T-helper 17 cell (primary cell): Measurements from ENCODE around the gene YARS1. TPM values are rescaled to one million over a fixed set of nuclear protein-coding genes. Genes with fewer than 3 reads are reported as not detected.

ENCODE experiments used
- ATAC-seq: fragments of 150-1000 bp; cut with Tn5 transposase; 2 replicates; pipeline ENCODE4 v1.10.0; 2021; ENCODE audit warnings: mild to moderate bottlenecking, moderate library complexity
- DNase-seq, 3 donors: peaks; one replicate each; pipeline versions ENCODE4 v3.0.0 to v3.0.0-alpha.2; 2020 to 2021
- H3K9me3 ChIP-seq: one replicate; pipeline ENCODE4 v1.7.0; 2013; ENCODE audit warnings: low read length, mild to moderate bottlenecking; ENCODE audit not compliant: control insufficient read depth, poor library complexity, severe bottlenecking
- H3K27ac Mint-ChIP-seq: one replicate; pipeline ENCODE4 v1.8.0; 2022; ENCODE audit warnings: mild to moderate bottlenecking, moderate library complexity, mixed read lengths
- H3K27me3 Mint-ChIP-seq: one replicate; pipeline ENCODE4 v1.8.0; 2022; ENCODE audit warnings: mixed read lengths
- H3K36me3 Mint-ChIP-seq: one replicate; pipeline ENCODE4 v1.8.0; 2022; ENCODE audit warnings: low read depth, mixed read lengths
- H3K4me1 Mint-ChIP-seq: one replicate; pipeline ENCODE4 v1.8.0; 2022; ENCODE audit warnings: mild to moderate bottlenecking, mixed read lengths
- H3K4me3 Mint-ChIP-seq: one replicate; pipeline ENCODE4 v1.8.0; 2022; ENCODE audit warnings: mild to moderate bottlenecking, moderate library complexity, mixed read lengths
- total RNA-seq, 4 donors: library from RNA in 2 of 4; stranded (reverse) in 2 of 4; gene quantifications; one replicate each; pipeline ENCODE4 v1.2.3 and lab custom pipeline; 2022 to 2026

Gene YARS1
- total RNA-seq, 2 donors from 2014 or later = 70.9 to 88.1 TPM

DNA sequence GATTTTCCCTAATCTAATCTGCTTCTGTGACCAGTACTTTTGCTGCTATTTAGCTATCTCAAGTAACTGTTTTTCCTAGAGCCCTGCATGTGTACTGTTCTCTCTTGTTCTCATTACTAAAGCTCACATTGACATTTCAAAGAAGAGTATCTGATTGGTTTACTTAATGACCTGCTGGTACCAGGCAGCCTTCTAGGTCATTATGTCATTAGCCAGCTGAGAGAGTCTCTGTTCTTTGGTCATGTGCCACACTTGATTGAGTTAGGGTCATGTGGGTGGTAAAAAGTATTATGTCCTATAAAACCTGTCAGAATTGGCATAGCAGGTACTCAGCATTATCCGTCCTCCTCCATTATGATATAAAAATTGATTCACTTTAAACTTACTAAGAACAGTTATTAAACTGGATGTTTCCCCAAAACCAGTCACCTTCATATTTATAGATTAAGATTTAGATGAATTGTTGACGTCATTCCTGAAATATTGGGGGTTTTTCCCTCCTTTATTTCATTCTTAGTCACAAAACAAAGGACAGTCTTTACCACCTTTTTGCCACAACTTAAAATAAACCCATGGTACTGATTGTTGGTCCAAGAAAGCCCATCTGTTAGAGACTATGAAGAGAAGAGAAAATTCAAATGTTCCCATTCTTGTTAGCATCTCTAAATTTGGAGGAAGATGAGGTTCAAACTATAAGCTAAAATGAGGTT, 31.4 kb upstream of the YARS1 start:
- DNase-seq (no peak), ATAC-seq (no peak)
- no peaks in the 10 kb centered on the region for H3K9me3 ChIP-seq
- peaks cover 2% of the 10 kb centered on the region for H3K4me1 Mint-ChIP-seq
- H3K36me3 Mint-ChIP-seq = peaks cover 4% of the 10 kb centered on the region
- H3K4me3 Mint-ChIP-seq = no peak overlapping the region
- no peaks in the 10 kb centered on the region for H3K27me3 Mint-ChIP-seq
- no peak overlapping the region for H3K27ac Mint-ChIP-seq

DNA sequence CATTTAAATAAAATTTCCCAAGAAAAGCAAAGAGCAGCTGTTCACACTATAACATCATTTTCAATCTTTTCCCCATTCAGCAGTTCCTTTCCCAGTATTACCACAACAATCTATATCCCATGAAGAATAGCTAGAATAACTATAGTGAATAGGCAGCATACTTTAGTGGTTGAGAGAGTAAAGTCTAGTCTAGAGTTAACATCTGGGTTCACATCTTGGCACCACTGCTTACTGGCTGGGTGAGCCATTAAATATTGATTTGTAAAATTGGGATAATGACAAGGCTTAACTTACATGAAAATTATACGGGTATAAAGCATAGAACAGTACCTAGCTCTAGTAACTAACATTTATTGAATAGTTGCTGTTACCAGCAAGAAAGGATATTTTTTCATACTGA, 14.7 kb upstream of the YARS1 start:
- Mint-ChIP-seq H3K36me3 (peaks cover 10% of the 10 kb centered on the region), H3K27ac (no peak overlapping the region)

DNA sequence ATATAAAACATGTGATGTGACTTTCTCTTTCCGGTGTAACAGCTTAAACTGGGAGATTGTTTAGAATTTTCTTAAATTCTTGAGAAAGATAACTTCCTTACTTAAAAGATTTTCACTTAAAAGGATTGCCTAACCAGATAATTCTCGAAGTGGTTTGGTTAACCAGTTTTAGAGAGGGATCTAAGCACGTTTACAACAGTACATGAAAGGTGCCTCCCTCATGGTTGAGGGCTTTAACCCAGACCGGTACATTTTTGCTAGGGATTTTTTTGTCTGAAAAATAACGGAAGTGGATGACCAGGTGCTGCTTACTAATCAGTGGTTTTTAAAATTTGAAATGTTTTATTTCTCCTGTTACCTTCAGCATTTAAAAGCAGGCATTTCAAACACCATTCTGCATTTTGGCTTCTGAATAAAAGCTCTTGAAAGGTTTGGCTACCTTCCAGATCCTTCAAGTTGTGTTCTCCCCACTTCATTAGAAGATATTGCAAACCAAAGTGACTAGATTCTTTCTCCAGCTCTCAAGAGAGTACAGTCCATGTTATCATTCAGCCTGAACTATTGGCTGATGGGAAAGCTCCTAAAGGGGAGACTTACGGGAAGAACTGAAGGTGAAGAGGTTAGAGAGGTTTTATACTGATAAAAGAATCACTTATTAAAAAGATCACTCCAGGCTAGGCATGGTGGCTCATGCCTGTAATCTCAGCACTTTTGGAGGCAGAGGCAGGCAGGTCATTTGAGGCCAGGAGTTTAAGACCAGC, 13.1 kb upstream of the YARS1 start:
- Mint-ChIP-seq H3K27ac (peak overlapping the region; percentile 43), H3K4me1 (peaks cover 9% of the 10 kb centered on the region), H3K4me3 (no peak overlapping the region), H3K27me3 (no peaks in the 10 kb centered on the region), H3K36me3 (peaks cover 16% of the 10 kb centered on the region)
- ATAC-seq (no peak), DNase-seq (no peak)
- H3K9me3 ChIP-seq = no peaks in the 10 kb centered on the region

More for the DNA sequence above, 14.7 kb upstream of the YARS1 start:
- DNase-seq (no peak), ATAC-seq (no peak)
- no peak overlapping the region for H3K4me3 Mint-ChIP-seq
- peaks cover 8% of the 10 kb centered on the region for H3K4me1 Mint-ChIP-seq
- no peaks in the 10 kb centered on the region for H3K9me3 ChIP-seq
- no peaks in the 10 kb centered on the region for H3K27me3 Mint-ChIP-seq

DNA sequence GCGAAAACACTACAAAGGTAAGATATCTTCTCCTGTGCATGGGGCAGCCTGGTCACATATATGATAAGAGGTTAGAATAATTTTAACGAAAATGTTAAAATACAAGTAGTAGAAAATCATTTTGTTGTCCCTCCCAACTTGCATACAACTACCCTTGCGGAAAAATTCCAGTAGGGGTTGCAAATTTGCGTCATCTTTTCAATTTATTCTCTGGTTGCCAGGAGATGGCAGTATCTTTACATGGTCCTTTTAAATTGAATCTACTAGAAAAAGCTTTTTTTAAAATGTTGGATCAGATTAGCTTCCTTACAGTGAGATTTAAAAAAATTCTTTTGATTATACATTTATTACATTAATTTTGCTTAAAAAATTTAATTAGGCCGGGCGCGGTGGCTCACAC, 11.2 kb upstream of the YARS1 start:
- H3K4me3 Mint-ChIP-seq = no peak overlapping the region
- H3K36me3 Mint-ChIP-seq = peaks cover 15% of the 10 kb centered on the region
- DNase-seq = no peak
- no peaks in the 10 kb centered on the region for H3K9me3 ChIP-seq
- H3K4me1 Mint-ChIP-seq = peaks cover 13% of the 10 kb centered on the region
- no peak for ATAC-seq
- H3K27ac Mint-ChIP-seq = no peak overlapping the region
- no peaks in the 10 kb centered on the region for H3K27me3 Mint-ChIP-seq

DNA sequence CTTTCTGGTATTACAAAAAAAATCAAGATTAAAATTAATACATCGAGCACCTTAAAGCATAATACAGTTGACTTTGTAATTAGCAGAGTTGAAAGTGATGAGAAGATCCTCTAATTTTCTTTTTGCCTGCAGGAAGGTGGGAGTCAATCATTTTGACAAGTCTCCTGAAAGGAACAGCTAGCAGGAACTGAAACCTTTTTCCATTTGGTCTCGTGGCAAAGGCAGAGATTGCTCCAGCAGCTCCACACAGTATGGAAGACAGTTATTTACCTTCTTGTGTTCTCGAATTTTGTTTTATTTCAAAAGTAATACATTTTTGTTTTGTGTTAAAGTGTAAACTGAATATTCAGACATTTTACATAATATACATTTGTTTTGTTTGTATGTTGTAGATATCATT, 8.0 kb upstream of the YARS1 start:
- no peaks in the 10 kb centered on the region for H3K9me3 ChIP-seq
- no peak overlapping the region for H3K4me3 Mint-ChIP-seq
- no peak overlapping the region for H3K27ac Mint-ChIP-seq
- DNase-seq (no peak), ATAC-seq (no peak)
- no peaks in the 10 kb centered on the region for H3K27me3 Mint-ChIP-seq
- H3K4me1 Mint-ChIP-seq = peaks cover 9% of the 10 kb centered on the region
- peaks cover 9% of the 10 kb centered on the region for H3K36me3 Mint-ChIP-seq

DNA sequence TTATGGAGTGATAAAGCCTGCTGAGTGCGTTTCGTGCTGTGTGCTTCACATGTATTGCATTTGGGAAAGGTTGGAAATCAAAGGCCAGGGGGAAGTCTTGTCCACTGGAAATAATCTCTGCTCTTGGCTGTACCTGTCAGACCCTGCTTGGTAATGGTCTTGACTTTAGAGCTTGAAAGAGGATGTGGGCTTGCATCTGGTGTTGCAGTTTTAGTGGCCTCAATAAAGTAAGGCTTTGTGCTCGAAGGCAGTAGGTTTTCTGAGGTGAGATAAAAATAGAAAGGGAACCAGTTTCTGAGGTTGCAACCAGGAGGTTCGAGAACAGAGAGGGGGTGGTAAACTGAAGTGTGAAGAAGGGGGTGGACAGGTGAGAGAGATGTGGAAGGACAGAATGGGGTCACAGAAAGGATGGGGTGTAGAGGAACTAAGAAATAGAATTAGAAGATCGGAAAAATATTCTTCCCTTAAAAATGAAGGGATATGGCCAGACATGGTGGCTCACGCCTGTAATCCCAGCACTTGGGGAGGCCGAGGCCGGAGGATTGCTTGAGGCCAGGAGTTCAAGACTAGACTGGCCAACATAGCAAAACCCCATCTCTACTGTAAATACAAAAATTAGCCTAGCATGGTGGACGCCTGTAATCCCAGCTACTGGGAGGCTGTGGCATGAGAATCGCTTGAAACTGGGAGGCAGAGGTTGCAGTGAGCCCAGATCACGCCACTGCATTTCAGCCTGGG, 1.8 kb upstream of the YARS1 start:
- ATAC-seq (no peak), DNase-seq (no peak)
- peak overlapping the region; percentile 95 for H3K4me3 Mint-ChIP-seq
- peaks cover 1% of the 10 kb centered on the region for H3K36me3 Mint-ChIP-seq
- H3K27ac Mint-ChIP-seq = peak overlapping the region; percentile 94
- no peaks in the 10 kb centered on the region for H3K9me3 ChIP-seq
- peaks cover 31% of the 10 kb centered on the region for H3K4me1 Mint-ChIP-seq
- no peaks in the 10 kb centered on the region for H3K27me3 Mint-ChIP-seq

DNA sequence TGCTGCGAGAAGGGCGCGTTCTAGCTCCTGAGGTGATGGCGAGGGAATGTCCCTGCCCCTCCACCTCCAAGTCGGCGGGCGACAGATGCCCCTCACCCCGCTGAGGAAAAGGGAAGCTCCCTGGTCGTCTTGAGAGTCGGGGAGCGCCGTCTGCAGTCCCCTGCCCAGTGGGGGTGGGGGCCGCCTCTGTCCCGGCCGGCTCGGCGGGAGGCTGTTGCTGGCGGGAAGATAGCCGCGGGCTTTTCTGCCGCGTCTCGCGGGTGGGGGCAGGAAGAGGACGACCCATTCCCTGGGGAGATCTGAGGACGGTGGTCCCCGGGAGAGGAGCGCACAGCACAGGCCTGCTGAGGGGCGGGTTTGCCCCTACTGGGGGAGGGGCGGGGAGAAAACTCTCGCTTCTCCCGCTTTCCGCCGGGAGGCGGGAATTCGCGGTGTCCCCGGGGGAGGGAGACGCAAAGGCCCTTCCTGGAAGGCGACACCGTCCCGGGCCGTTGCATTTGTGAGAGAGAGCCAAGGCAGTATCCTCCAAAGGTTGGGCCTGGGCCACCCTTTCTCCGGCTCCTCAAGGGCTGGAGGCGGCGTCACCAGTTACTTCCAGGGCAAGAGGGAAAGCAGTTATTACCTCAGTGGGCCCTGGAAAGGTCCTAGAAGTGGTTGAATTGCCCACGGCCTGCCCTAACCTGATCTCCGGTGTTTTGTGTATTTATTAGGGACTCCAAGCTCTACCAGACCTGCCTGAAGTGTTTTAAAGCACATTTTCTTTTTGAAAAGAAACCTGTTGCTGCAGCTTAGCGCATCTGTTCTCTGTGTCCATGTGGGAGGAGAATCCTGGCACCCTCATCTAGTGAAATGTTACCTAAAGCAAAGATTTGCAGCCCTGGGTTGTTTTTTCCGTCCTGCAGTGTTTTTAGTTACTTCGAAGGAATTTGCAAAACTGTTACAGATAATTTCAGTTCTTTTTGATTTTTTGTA, 943 bp upstream of the YARS1 start:
- H3K4me1 Mint-ChIP-seq = peaks cover 35% of the 10 kb centered on the region
- H3K4me3 Mint-ChIP-seq = peak overlapping the region; percentile 95
- no peaks in the 10 kb centered on the region for H3K9me3 ChIP-seq
- no peaks in the 10 kb centered on the region for H3K27me3 Mint-ChIP-seq
- H3K27ac Mint-ChIP-seq = peak overlapping the region; percentile 94
- DNase-seq = peak; percentile 13 to 23 (median 19)
- no peak for ATAC-seq
- peaks cover 6% of the 10 kb centered on the region for H3K36me3 Mint-ChIP-seq

DNA sequence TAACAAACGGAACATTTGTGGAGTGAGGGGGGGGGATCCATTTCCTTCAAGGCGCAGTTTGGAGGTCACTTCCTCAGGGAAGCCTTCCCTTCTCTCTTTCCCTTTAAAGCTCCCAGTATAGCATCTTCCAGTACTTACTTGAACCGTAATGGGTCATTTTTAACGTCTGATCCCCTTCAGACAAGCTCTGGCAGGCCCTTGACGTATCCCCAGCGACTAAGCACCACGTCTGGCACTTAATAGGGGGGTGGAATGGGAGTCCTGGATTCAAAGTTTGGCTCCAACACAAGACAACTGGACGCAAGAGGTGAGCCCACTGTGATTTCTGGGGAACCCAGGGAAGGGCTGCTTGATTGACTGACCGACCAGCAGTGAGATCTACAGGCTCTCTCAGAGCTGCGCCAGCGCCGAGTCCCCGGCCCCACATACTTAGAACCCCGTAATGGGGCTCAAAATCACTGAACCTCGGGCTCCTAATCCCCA, 441 bp downstream of the YARS1 start:
- Mint-ChIP-seq H3K27ac (peak overlapping the region; percentile 94), H3K27me3 (no peaks in the 10 kb centered on the region), H3K4me3 (peak overlapping the region; percentile 95), H3K4me1 (peaks cover 39% of the 10 kb centered on the region), H3K36me3 (peaks cover 6% of the 10 kb centered on the region)
- ATAC-seq = no peak
- H3K9me3 ChIP-seq = no peaks in the 10 kb centered on the region
- DNase-seq = no peak

DNA sequence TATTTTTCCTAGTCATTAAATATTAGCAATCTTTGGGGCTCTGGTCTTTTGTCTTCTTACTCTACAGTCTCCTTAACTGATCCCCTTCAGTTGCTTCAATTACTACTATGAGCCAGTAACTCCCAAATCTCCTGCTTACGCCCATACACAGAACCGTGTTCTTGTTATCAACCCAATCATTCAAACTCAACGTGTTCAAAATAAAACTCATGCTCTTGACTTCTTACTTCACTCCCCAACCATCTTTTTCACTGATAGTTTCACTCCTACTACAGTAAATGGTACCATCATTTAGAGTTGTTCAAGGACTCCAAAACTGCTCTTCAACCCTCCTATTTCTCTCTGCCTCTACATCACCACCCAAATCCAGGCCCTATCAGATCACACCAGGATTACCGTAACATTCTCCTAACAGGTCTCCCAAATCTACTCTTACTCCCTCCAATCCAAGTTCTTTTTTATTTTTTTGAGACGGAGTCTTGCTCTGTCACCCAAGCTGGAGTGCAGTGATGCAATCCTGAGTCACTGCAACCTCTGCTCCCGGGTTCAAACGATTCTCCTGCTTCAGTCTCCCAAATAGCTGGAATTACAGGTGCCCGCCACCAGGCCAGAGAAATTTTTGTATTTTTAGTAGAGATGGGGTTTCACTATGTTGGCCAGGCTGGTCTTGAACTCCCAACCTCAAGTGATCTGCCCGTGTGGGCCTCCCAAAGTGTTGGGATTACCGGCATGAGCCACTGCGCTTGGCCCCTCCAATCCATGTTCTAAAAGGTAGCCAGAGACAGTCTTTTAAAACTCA, 3.0 kb downstream of the YARS1 start:
- no peaks in the 10 kb centered on the region for H3K9me3 ChIP-seq
- peak overlapping the region; percentile 60 for H3K27ac Mint-ChIP-seq
- ATAC-seq = no peak
- peak overlapping the region; percentile 43 for H3K4me3 Mint-ChIP-seq
- H3K27me3 Mint-ChIP-seq = no peaks in the 10 kb centered on the region
- H3K36me3 Mint-ChIP-seq = peaks cover 6% of the 10 kb centered on the region
- peaks cover 42% of the 10 kb centered on the region for H3K4me1 Mint-ChIP-seq
- no peak for DNase-seq

DNA sequence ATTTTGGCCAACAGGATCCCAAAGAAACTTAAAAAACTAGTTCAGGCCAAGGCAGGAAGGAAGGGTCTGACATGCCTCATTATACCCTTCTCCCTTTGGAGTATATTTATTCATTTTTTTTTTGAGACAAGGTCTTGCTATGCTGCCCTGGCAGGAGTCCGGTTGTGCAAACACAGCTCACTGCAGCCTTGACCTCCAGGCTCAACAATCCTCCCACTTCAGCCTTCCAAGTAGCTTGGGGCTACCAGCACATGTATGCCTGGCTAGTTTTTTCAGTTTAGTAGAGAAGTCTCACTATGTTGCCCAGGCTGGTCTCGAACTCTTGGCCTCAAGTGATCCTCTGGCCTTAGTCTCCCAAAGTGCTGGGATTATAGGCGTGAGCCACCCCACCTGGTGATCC, 5.2 kb downstream of the YARS1 start:
- H3K27ac Mint-ChIP-seq = no peak overlapping the region
- peaks cover 8% of the 10 kb centered on the region for H3K36me3 Mint-ChIP-seq
- peaks cover 37% of the 10 kb centered on the region for H3K4me1 Mint-ChIP-seq
- DNase-seq = no peak
- no peak for ATAC-seq
- H3K27me3 Mint-ChIP-seq = no peaks in the 10 kb centered on the region
- no peak overlapping the region for H3K4me3 Mint-ChIP-seq
- no peaks in the 10 kb centered on the region for H3K9me3 ChIP-seq

DNA sequence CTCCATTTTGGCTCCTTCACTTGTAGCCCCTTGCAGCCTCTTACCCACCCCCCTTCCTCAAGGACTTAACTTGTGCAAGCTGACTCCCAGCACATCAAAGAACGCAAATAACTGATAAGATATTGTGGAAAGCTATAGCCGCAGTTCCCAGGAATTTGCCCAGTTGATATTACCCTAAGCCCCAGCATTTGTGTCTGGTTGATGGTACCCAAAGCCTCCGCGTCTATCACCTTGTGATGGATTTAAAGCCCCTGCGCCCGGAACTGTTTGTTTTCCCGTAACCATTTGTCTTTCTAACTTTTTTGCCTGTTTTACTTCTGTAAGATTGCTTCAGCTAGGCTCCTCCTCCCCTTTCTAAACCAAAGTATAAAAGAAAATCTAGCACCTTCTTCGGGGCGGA, 5.9 kb downstream of the YARS1 start:
- Mint-ChIP-seq H3K4me1 (peaks cover 33% of the 10 kb centered on the region), H3K27me3 (no peaks in the 10 kb centered on the region), H3K36me3 (peaks cover 8% of the 10 kb centered on the region), H3K4me3 (no peak overlapping the region), H3K27ac (peak overlapping the region; percentile 32)
- no peak for DNase-seq
- no peak for ATAC-seq
- H3K9me3 ChIP-seq = no peaks in the 10 kb centered on the region

DNA sequence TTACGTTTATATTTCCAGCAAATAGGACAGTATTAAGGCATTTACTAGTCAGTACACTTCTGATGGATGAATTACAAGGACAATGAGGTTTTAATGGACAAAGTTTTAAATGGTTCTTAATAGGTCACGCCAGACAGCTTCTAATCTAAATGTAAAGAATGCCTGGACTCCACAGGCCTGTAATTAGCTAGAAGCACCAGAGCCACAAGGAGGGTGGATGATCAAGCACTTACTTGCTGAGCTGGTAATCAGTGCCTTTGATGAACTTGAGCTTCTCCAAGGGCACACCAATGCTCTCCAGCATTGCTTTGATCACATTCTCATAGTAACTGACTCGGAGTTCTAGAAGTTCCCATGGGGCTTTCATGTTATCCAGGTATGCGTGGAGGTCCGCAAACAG, 6.8 kb downstream of the YARS1 start:
- H3K9me3 ChIP-seq = no peaks in the 10 kb centered on the region
- peaks cover 28% of the 10 kb centered on the region for H3K4me1 Mint-ChIP-seq
- peaks cover 13% of the 10 kb centered on the region for H3K36me3 Mint-ChIP-seq
- no peak overlapping the region for H3K27ac Mint-ChIP-seq
- DNase-seq (no peak), ATAC-seq (no peak)
- no peaks in the 10 kb centered on the region for H3K27me3 Mint-ChIP-seq
- H3K4me3 Mint-ChIP-seq = no peak overlapping the region
